ENCODE data around the gene MIAT.

The MIAT gene

DNA sequence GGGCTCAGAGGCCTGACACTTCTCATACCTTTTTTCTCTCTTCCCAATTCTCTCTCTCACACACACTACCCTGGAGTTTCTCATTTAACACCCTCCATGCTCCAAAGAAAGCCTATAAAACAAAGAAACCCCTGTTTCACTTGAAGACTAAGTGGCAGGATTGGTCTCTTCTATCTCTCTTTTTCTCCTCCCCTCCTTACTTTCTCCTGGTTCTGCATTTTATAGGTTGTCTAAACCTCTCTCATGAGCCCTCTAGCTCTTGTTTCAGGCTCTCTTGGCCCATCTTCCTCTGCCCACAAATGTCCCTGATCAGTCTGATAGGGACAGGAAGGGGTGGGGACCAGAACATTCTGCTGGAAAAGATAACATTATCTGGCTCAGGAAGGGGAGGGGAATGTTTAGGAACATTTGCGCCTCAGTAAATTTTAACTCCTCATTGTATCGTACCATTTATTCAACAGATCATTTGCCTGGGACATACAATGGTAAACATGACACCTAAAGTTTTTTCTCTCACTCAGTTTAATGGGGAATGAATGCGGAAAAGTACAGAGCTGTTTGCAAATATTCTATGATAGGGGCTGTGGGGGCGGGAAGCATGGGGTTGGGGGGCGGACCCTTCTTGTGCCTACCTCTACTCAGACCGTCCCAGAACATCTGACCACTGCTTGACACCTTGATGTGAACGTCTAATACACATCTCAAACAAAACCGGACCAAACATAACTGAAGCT is 24.8 kb upstream of the MIAT start:
- no peak for DNase-seq (ENCODE audit: low read depth)

DNA sequence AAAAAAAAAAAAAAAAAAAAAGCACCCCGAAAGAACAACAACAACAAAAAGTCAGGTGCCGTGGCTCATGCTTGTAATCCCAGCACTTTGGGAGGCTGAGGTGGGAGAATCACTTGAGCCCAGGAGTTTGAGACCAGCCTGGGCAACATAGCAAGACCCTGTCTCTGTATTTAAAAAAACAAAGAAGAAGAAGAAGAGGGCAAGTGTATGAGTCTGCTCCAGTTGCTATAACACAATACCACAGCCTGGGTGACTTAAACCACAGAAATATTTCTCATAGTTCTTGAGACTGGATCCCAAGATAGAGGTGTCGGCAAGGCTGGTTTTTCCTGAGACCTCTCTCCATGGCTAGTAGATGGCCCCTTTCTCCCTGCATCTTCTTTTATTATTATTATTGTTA is 23.2 kb upstream of the MIAT start:
- DNase-seq (ENCODE audit: low read depth): no peak

DNA sequence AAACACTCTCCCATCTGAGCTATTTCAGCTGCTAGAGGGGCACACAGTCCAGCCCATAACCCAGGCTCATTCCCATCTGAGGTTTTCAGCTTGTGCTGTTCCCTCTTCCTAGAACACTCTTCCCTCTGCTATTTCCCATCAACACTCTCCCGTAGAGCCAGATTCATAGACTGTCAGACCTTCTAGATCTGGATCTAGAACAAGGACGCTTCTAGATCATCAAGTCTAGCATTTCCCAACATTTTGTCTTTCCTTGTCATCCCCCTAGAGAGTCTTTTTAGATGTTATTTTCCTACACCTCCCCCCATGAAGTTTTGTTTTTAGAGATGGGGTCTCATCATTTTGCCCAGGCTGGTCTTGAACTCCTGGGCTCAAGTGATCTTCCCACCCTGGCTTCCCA is 22.3 kb upstream of the MIAT start:
- DNase-seq (ENCODE audit: low read depth): no peak

GRCh38 chr22:26636296-26636695 is 21.1 kb upstream of the MIAT start:
- DNase-seq (ENCODE audit: low read depth): no peak

DNA sequence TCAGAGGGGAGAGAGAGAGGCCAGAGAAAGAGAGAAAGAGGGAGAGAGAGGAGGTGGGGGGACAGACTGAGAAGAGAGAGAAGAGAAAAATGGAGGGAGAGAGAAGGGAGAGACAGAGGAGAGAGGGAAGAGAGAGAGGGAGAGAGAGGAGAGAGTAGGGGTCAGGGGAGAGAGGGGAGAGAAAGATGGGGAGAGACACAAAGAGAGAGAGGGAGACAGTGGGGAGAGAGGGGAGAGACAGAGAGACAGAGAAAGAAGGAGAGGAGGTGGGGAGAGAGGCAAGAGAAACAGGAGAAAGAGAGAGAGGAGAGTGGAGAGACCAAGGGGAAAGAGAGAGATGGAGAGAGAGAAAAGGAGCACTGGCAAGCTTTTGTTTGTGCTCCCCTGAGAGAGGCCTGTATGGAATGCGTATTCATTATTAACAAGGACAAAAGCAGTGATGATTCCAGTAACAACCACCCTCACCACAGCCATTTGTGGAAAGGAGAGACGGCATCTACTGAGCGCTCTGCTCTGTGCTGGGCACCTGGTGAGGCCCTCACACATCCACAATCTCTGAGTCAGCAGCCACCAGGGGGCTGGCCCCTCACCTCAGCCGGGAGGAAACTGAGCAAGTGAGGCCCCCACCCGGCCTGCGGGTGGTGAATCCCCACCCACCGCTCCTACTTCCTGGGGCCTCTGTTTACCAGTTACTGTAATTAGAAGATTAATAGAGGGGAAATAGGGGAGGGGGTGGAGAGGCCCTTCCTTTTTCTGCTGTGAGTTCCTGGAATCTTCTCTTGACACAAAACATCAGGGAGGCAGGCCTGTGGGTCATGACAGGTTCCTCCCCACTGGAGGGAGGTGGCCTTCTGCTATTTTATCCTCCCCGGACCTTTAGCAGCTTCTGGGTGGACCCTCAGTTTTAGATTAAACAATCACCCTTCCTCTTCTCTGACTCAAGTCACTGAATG is 14.6 kb upstream of the MIAT start:
- peak; percentile 36 for DNase-seq (ENCODE audit: low read depth)

GRCh38 chr22:26643418-26644100 is 13.8 kb upstream of the MIAT start:
- DNase-seq (ENCODE audit: low read depth): no peak

DNA sequence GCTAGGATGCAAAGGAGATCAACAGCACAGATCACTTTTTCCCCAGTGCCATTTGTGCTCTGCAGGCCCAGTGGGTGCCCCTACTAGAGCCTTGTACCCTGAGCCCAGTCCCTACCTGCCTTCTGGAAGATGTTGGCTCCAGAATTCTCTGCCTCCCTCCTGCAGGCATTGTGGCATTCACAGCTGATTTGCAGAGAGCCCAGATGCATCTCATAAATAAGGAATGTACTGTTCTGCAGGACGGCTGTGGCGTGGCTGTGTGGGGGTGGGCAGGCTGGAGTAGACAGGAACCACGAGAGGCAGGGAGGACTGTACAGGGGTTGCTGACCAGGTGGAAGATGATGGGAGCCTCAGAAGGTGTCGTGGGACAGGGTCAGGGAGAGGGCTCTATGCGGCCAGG is 11.2 kb upstream of the MIAT start:
- no peak for DNase-seq (ENCODE audit: low read depth)

DNA sequence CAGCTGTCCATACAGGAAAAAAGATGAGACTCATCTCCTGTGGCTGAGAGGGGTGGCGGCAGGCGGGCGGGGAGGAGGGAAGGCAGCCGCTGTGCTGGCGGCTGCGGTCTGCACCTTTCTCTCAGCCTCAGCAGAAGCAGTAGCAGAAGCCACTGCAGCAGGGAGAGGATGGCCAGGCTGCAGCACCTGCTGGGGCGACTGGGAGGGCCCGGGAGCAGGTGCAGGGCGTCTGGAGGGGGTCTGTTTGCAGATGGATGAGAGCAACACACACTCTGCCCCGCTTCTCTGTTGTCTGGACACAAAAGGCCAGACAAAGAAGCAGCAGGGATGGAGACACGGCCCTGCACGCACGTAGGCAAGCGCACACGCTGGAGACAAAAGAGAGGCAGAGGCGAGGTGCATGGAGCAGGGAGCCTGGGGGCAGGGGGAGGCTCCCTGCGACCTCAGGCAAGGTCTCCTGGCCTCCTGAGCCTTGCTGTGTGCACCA is 9.3 kb upstream of the MIAT start:
- DNase-seq (ENCODE audit: low read depth): no peak

GRCh38 chr22:26648528-26649388 is 8.6 kb upstream of the MIAT start:
- no peak for DNase-seq (ENCODE audit: low read depth)

DNA sequence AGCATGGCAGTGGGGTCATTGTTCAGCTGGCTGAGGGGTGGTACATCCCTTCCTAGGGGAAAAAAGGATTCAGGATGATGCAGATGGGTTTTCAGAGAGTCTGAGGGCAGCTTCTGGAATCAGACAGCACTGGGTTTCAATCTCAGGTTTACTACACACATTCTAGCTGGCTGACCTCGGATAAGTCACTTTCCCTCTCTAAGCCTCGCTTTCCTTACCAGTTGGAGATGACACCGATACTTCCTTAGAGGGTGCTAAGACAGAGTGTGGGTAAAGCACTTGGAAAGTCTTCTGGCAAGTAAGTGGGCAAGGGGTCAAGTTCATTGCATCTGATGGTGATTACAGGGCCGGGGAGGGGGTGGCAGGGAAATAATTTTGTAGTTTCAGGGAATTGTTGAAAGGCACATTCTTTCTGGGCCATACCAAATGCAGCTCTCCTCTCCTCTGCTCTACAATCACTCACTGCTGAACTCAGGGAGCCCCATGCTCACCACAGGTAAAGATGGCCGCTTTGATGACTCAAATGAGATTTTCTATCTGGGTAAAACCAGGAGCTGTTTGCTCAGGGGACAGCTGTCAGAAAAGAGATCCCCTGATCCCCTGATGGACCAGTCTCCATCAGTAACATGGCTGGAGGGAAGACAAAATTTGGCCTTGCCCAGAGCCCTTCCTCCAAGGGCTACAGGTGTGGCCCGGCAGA is 6.5 kb upstream of the MIAT start:
- no peak for DNase-seq (ENCODE audit: low read depth)

DNA sequence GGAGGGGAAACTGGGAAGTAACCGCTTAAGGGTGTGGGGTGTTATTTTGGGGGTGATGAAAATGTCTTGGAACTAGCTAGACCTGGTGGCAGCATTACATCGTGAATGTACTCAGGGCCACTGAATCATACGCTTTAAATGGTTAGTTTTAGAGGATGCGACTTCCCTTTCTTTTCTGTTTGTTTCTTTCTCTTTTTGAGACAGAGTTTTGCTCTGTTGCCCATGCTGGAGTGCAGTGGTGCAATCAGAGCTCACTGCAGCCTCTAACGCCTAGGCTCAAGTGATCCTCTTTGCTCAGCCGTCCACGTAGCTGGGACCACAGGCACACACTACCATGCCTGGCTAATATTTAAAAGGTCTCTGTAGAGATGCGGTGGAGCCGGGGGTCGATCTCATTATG is 5.6 kb upstream of the MIAT start:
- no peak for DNase-seq (ENCODE audit: low read depth)

DNA sequence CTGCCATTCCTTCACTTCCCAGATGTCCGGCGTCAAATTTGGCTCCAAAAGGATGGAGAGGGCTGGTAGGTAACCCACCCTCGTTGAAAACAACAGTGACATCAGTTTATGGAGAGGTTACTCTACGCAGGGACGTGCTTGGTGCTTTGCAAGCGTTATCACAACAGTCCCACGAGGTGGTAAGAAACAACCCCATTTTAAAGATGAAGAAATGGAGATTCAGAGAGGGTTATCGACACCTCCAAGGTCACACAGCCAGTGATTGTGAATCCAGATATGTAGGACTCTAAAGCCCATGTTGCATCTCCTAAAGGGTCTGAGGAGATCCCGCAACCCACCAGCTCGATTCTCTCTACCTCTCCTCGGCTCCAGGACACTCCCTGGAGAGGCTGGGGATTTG is 773 bp downstream of the MIAT start:
- DNase-seq (ENCODE audit: low read depth): no peak

DNA sequence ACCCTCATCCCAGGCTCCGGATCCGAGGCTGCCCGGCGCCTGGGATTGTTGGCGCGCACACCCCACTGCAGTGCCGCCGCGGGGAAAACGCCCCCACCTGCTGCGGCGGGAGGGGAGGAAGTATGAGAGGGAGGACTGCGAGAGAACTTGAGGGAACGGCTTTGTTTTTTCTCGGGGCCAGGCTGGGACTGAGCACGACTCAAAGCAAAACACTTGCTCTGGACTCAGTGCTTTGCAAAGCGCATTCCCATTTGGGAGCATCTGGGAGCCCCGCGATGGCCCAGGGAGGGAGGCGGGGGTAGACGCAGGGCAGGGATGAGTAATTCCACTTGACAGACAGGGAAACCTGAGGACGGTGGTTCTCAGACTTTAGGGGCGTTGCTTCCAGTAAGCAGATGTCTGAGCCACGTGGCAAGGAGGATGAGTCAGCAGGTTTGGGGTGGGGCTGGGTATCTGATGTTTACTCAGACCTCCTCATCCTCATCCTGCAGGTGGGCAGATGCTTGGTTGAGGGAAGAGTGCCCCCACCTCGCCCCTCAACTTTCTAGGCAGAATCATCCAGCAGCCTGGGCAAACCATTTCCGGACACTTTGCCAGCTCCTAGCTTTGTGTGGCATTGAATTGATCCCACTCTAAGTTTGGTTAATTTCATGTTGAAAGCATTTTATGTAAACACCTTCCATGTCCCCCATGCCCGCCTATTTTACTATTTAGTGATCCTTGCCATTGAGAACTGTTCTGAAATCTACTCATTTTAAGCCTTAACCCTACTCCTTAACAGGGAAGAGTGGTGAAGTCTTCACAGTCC is 1.5 kb downstream of the MIAT start:
- peak; percentile 66 for DNase-seq (ENCODE audit: low read depth)

- no peak for DNase-seq (ENCODE audit: low read depth)
Observed at GRCh38 chr22:26660356-26660755, 3.0 kb downstream of the MIAT start.

- DNase-seq (ENCODE audit: low read depth): no peak
Observed at GRCh38 chr22:26660961-26661578, 3.7 kb downstream of the MIAT start.

DNA sequence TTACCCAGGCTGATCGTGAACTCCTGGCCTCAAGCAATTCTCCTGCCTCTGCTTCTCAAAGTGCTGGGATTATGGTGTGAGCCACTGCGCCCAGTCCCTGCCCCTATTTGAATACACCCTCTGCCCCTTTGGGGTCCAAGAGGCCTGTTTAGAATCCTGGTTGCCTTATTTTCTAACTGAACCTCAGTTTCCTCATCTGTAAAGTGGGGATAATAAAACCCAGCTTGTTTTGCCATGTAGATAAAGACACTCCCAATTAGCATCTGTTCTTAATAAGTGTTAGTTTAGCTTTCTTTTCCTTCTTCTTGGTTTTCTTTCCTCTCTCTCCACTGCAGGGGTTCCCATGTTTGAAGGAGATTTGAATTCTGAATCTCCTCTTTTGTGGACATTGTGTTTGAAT is 4.8 kb downstream of the MIAT start:
- no peak for DNase-seq (ENCODE audit: low read depth)

DNA sequence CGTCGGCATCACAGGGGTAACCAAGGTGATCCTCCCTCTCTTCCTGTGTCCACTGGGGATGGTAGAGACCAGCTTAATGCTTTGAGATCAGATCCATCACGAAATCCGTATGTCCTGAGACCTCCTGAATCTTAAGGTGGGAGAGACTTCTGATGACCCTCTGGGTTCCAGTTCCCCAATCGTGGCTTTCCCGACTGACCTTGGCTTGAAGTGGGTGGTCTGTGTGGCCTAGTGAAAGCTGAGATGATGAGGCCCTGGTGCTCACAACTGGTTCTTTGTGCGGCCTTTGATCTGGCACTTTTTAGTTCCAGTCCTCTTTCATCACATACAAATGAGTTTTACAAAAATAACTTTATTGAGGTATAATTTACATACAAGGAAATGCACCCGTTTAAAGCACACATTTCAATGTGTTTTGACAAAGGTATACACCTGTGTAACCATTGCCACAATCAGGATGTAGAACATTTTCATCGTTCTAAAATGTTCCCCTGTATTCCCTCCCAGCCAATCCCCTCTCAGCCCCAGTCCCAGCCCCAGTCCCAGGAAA is 6.1 kb downstream of the MIAT start:
- DNase-seq (ENCODE audit: low read depth): no peak

- DNase-seq (ENCODE audit: low read depth): no peak
Observed at GRCh38 chr22:26665813-26666231, 8.4 kb downstream of the MIAT start.

DNA sequence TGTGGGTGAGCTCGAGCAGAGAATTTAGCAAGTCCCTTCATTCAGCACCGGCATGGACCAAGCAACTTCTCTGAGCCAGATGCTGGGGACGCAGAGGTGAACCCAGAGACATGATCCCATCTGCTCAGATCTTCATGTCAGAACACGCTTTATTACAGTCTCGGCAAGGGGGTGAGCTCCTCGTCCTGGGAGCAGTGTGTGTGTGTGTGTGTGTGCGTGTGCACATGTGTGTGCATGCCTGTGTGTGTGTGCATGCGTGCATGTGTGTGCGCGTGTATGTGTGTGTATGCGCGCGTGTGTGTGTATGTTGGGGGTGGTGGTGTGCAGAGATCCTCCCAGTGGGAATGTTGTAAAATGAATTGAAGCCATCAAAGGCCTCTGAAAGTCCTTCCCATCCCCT is 9.8 kb downstream of the MIAT start:
- no peak for DNase-seq (ENCODE audit: low read depth)

All from T follicular helper cell (primary cell).